ENCODE results near the gene AADACL2.

DNA sequence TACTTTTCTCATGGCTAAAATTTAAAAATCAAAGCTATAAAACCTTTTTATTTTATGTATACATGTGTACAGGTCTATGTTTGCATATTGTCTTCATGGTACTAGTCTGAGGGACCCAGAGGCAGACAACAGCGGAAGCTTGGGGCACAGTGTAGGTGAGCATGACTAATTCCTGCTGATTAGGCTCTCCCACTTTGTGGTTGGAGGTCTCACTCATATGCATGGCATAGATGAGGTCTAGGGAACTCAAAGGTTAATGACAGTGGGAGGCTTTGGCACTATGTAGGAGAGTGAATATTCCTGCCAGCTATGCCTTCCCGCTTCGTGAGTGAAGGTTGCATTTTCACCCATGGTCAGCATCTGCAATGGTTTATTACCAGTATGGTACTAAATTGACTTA is 47.5 kb upstream of the AADACL2 start:
- TF ChIP-seq POLR2A (IDR thresholded peaks at IDR 0.05), result no peak
- no peak for TF ChIP-seq CTCF (IDR thresholded peaks at IDR 0.05)

All from body of pancreas (tissue), 4 donors.